Transverse colon (tissue), 4 donors: ENCODE data around the gene METTL17. TPM values are rescaled to one million over a fixed set of nuclear protein-coding genes. Genes with fewer than 3 reads are reported as not detected.

Experiments used
- DNase-seq: peaks from one replicate; pipeline ENCODE4 v3.0.0-alpha.2; 2019
- H3K27ac ChIP-seq, 4 donors: fragments of 200-600 bp; sonication (generic); 2 replicates each; pipeline ENCODE4 v1.5.1; 2016 to 2018; ENCODE audit warnings: inconsistent platforms in 4 of 4
- H3K27me3 ChIP-seq: fragments of 200-600 bp; sonication (generic); 2 replicates; pipeline ENCODE4 v1.5.1; 2017; ENCODE audit warnings: inconsistent platforms
- H3K36me3 ChIP-seq, 4 donors: fragments of 200-600 bp; sonication (generic); 2 replicates each; pipeline ENCODE4 v1.5.1; 2017 to 2019; ENCODE audit warnings: inconsistent platforms in 4 of 4
- H3K4me1 ChIP-seq, 4 donors: fragments of 200-600 bp; sonication (generic); 2 replicates each; pipeline ENCODE4 v1.5.1; 2017 to 2020; ENCODE audit warnings: inconsistent platforms in 4 of 4
- H3K4me3 ChIP-seq, 4 donors: fragments of 200-600 bp; sonication (generic); 1 replicate in 1 of 4; 2 replicates in 3 of 4; pipeline versions ENCODE4 v1.5.1 to v1.6.1; 2017 to 2019; ENCODE audit warnings: inconsistent platforms in 4 of 4
- H3K9me3 ChIP-seq, 2 donors: fragments of 200-600 bp; sonication (generic); 2 replicates each; pipeline ENCODE4 v1.5.1; 2017 to 2019; ENCODE audit warnings: inconsistent platforms in 2 of 2
- EP300 ChIP-seq: sonication (generic); formaldehyde crosslinking; IDR thresholded peaks from one replicate; pipeline ENCODE4 v1.6.1; 2017; ENCODE audit warnings: antibody characterized with exemption, low read depth
- POLR2A ChIP-seq: fragments of 450-650 bp; IDR thresholded peaks from one replicate; pipeline ENCODE4 v1.6.1; 2016; ENCODE audit warnings: antibody characterized with exemption, mild to moderate bottlenecking, moderate library complexity
- POLR2AphosphoS5 ChIP-seq, 3 donors: sonication (generic); formaldehyde crosslinking; IDR thresholded peaks; one replicate each; pipeline ENCODE4 v1.6.1; 2016; ENCODE audit warnings: antibody characterized with exemption in 3 of 3
- WGBS, 2 donors: methylation state at CpG; one replicate each; pipeline ENCODE4 v1.1.5; 2018; ENCODE audit warnings: low coverage in 1 of 2; 5-methylcytosine and 5-hydroxymethylcytosine counted together
- in situ Hi-C, 4 donors: fragments of 200-750 bp; cut with MboI; loops; one replicate each; pipeline versions ENCODE4 v1.15.0 to v1.15.1; 2017; ENCODE audit warnings: low sequenced_read_pairs in 3 of 4, low pct_ligation_motif_present in 1 of 4, low pct_unique_long_range_greater_than_20kb in 1 of 4
- intact Hi-C: fragments of 100-400 bp; cut with DNase I; formaldehyde crosslinking; loops from one replicate; pipeline ENCODE4 v1.15.1; 2023; ENCODE audit warnings: low total_unique reads
- total RNA-seq, 4 donors: library from RNA; depleted of rRNA; stranded (reverse); fragments of >200 nt; gene quantifications; one replicate each; pipeline ENCODE4 v1.1.0, GENCODE V29; 2016
- TF ChIP-seq, protein P1 (sequence below), 5 experiments: fragments of 200-600 bp in 3 of 5; fragments of 450-650 bp in 2 of 5; sonication (generic) in 3 of 5; IDR thresholded peaks; 1 replicate in 2 of 5; 2 replicates in 3 of 5; pipeline ENCODE4 v1.5.1; 2016 to 2017; ENCODE audit warnings: antibody characterized with exemption in 5 of 5, inconsistent platforms in 3 of 5, mild to moderate bottlenecking in 2 of 5, moderate library complexity in 1 of 5

The METTL17 gene
- total RNA-seq, 4 donors from 2014 or later, result 74.8 to 124 (median 108) TPM

DNA sequence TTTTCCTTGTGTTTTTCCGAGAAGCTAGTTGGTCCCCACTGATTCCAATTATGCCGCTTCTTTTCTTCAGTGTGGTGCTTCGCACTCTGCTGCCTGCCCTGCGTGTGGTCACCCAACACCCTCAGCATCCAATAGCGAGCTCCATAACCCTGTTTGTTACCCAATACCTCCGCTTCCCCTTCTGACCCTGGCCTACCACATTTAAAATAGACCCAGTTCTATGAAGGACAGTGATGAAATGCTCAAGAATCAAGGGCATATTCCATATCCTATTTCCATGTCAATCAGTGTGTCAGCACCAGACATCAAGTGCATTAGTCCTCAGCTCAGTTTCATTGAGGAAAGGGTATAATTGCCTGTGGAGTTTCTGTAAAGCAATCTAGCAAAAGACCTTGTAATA is 25.5 kb downstream of the METTL17 start:
- Histone ChIP-seq H3K4me1 (peaks cover 0 to 8% (median 1%) of the 10 kb centered on the region in 4 donors), H3K27me3 (no peaks in the 10 kb centered on the region), H3K4me3 (no peak overlapping the region), H3K27ac (no peak overlapping the region), H3K9me3 (no peaks in the 10 kb centered on the region), H3K36me3 (peaks cover 0 to 18% (median 3%) of the 10 kb centered on the region in 4 donors)
- intact Hi-C loops (loop anchor here (2.0 kb wide), 1 partner anchor 25 kb away; no protein-coding TSS in a partner anchor), in situ Hi-C loops (loop anchor here in 2 of 4 donors (10.0 kb wide), 1 partner anchor 69 kb away; no protein-coding TSS in a partner anchor)
- 72 to 93% methylated on average over 3 to 6 of the region's 6 CpGs for WGBS, 2 donors
- TF ChIP-seq POLR2AphosphoS5 (IDR thresholded peaks at IDR 0.05) (no peak), POLR2A (peak; percentile 27), EP300 (no peak)
- TF ChIP-seq, protein P1, sequence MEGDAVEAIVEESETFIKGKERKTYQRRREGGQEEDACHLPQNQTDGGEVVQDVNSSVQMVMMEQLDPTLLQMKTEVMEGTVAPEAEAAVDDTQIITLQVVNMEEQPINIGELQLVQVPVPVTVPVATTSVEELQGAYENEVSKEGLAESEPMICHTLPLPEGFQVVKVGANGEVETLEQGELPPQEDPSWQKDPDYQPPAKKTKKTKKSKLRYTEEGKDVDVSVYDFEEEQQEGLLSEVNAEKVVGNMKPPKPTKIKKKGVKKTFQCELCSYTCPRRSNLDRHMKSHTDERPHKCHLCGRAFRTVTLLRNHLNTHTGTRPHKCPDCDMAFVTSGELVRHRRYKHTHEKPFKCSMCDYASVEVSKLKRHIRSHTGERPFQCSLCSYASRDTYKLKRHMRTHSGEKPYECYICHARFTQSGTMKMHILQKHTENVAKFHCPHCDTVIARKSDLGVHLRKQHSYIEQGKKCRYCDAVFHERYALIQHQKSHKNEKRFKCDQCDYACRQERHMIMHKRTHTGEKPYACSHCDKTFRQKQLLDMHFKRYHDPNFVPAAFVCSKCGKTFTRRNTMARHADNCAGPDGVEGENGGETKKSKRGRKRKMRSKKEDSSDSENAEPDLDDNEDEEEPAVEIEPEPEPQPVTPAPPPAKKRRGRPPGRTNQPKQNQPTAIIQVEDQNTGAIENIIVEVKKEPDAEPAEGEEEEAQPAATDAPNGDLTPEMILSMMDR (IDR thresholded peaks at IDR 0.05), result no peak
- DNase-seq, result no peak

DNA sequence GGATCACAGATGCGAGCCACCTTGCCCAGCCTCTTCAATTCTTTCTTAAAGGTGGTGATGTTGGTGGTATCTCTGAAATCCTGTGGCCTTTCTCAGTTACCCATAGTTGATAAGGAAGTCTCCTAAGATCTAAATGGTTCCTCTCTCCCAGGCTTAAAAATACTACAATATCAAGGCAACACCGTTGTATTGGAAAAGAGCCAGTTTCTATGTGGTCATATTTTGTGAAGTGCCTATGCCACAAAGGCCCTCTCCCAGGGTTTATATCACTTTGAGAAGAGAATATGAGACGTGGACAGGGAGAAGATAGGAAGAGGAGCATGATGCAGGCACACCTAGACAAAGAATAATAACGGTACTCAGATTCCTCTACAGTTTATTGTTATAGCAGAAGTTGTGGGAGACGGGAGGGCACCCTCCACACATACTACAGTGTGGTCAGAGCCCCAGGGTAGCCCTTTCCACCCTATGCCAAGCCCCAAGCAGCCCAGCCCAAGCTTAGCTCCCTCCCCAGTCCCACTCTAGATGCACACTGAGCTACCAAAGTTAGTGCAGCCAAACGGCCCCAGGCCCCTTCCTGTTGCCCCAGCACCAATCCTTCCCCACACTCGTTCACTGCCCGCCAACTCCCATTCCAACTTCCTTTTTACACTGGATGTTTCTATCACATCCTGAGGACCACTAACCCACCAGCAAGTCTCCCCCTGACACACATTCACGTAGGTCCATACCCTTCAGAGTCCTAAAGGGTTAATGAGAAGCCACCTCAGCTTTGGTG is 26.8 kb downstream of the METTL17 start:
- in situ Hi-C loops, result loop anchor here in 2 of 4 donors (10.0 kb wide), 1 partner anchor 68 kb away; no protein-coding TSS in a partner anchor
- WGBS, 2 donors, result 55 to 72% methylated on average over 2 to 9 of the region's 9 CpGs
- H3K36me3 ChIP-seq, result peaks cover 0 to 23% (median 3%) of the 10 kb centered on the region in 4 donors

DNA sequence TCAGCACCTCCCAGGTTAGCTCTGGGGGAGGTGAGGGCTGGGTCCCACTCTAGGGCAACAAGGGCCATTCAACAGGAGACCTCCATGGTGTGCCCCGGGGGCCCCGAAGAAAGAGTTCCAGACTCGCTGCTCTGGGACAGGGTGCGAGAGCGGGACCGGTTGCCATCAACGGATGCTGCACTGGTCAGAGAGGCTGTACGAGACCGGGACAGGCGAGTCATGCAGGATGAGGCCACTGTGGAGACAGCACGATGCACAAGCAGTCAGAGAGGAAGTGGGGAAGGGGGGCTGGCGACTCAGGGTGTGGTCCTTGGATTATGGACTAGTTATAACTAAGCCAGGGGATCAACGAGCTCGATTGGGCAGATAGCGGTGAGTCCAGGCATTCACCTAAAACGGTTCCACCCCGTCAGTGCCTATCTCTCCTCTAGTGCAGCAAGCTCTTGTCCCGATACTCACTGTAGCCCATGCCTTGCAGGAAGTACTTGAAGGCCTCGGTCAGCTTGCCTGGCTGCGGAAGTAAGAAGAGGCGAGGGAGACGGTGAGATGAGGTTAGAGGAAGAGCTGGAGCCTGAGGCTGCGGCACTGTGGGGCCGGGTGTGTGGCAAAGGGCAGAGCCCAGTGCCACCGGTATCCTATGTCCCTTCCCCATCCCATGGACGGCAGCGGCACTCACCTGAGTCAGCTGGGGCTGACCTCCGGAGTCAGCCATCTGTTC is 27.9 kb downstream of the METTL17 start:
- H3K36me3 ChIP-seq, result peaks cover 0 to 25% (median 3%) of the 10 kb centered on the region in 4 donors
- 76% methylated on average over 28 of the region's 28 CpGs; no CpG with 5 or more reads in 1 of the 2 donors for WGBS, 2 donors
- no peak for DNase-seq
- no peak overlapping the region for H3K4me3 ChIP-seq
- H3K9me3 ChIP-seq, result no peaks in the 10 kb centered on the region
- H3K4me1 ChIP-seq, result peaks cover 1 to 13% (median 3%) of the 10 kb centered on the region in 4 donors
- TF ChIP-seq, protein P1 (IDR thresholded peaks at IDR 0.05), result no peak
- no peak for TF ChIP-seq EP300
- TF ChIP-seq POLR2A, result no peak
- no peak for TF ChIP-seq POLR2AphosphoS5 (IDR thresholded peaks at IDR 0.05)
- intact Hi-C loops (no loop called here), in situ Hi-C loops (loop anchor here in 2 of 4 donors (10.0 kb wide), 1 partner anchor 67 kb away; no protein-coding TSS in a partner anchor)
- H3K27ac ChIP-seq, result no peak overlapping the region
- no peaks in the 10 kb centered on the region for H3K27me3 ChIP-seq

More for the DNA sequence above, 26.8 kb downstream of the METTL17 start:
- no peak for DNase-seq
- Histone ChIP-seq H3K27me3 (no peaks in the 10 kb centered on the region), H3K4me3 (no peak overlapping the region), H3K27ac (no peak overlapping the region), H3K4me1 (peaks cover 0 to 8% (median 1%) of the 10 kb centered on the region in 4 donors), H3K9me3 (no peaks in the 10 kb centered on the region)
- TF ChIP-seq POLR2A (no peak), POLR2AphosphoS5 (IDR thresholded peaks at IDR 0.05) (no peak), EP300 (no peak)
- TF ChIP-seq, protein P1 (IDR thresholded peaks at IDR 0.05), result no peak
- intact Hi-C loops, result no loop called here

DNA sequence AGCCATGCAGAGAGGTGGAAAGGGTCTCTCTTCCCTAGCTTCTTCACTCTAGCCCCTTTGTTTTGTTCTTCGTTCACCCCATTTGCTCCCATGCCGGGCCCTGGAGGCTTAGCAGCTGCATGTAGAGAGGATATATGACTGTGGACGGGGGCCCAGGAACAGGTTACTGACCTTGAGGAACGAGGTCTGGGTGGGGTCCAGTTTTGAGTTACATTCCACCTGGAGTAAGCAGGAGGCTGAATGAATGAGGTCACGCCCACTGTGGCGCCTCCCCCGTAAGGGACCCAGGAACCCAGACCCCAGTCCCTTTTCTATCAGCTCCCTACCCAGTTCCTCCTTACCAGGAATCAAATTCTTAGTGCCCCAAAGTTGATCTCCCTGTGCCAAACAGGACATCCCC is 28.5 kb downstream of the METTL17 start:
- Histone ChIP-seq H3K27me3 (no peaks in the 10 kb centered on the region), H3K4me3 (no peak overlapping the region), H3K9me3 (no peaks in the 10 kb centered on the region), H3K36me3 (peaks cover 0 to 25% (median 3%) of the 10 kb centered on the region in 4 donors), H3K27ac (no peak overlapping the region), H3K4me1 (peaks cover 6 to 19% (median 8%) of the 10 kb centered on the region in 4 donors)
- intact Hi-C loops (no loop called here), in situ Hi-C loops (loop anchor here in 2 of 4 donors (10.0 kb wide), 1 partner anchor 67 kb away; no protein-coding TSS in a partner anchor)
- 67 to 74% methylated on average over 2 to 7 of the region's 7 CpGs for WGBS, 2 donors
- DNase-seq, result no peak
- TF ChIP-seq, protein P1 (IDR thresholded peaks at IDR 0.05), result no peak
- TF ChIP-seq EP300 (no peak), POLR2A (no peak), POLR2AphosphoS5 (IDR thresholded peaks at IDR 0.05) (no peak)
